Lung microvascular endothelial cell (primary cell): ENCODE data around the gene LKAAEAR1. TPM values are rescaled to one million over a fixed set of nuclear protein-coding genes. Genes with fewer than 3 reads are reported as not detected.

Experiments
- DNase-seq, 2 donors: peaks; one replicate each; pipeline versions ENCODE4 v3.0.0 to v3.0.0-alpha.2; 2010; ENCODE audit warnings: low read depth in 2 of 2
- total RNA-seq: library from RNA; depleted of rRNA; stranded (reverse); fragments of >200 nt; gene quantifications from 2 replicates; pipeline ENCODE4 v1.2.1, GENCODE V29; 2014

Gene LKAAEAR1
- total RNA-seq, 1 donor from 2014 or later, result 0.20 TPM

DNA sequence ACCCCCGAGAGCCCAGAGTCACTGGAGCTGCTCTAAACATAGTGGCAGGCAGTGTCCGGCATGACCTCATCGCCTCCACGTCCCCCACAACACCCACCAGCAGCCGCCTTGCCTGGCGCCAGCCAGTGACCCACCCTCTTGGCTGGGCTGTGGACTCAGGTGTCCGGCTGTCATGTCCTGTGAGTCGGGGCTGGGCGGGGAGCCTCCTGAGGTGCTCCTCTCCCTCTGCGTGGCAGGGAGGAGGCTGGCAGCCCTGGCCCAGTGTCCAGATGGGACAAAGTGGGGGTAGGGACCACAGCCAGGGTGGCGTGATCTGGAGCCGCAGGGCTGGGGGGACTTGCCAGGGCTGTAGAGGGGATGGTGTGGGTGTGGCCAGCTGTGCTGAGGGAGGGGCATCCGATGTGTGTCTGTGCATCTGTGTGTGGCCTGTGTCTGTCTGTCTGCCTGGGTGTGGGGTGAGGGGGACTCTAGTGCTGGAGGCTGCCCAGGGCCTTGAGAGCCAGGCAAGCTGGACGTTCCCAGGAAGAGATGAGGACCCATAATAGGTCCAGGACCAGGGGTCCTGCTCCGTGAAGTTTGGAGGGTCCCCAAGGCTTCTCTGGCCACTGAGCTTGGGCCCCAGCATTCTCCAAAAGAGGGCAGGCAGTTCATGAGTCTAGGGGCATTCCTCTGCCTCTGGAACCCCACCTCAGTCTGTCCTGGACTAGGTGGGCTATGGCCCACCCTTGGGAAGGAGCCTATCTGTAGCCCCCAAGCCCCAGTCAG, 32.5 kb downstream of the LKAAEAR1 start:
- DNase-seq, result peak; percentile 62 to 93

DNA sequence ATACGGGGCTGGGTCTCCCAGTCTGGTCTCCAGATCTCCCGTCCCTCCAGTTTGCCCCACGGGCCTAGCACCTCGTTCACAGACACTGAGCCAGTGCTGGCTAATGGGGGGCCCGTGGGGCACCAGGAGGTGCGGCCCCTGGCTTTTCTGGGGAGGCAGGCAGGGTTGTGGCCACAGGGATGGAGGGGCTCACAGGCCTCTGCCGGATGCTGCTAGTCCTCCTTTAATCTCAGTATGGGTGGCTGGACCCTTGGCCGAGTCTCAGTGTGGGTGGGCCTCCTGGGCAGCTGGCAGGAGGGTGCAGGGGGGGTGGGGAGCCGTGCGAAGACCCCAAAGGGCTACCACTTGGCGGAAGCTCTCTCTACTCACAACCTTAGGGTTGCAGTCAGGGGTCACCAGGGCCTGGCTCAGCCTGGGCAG, 33.2 kb downstream of the LKAAEAR1 start:
- DNase-seq, result no peak

GRCh38 chr20:64050261-64051032, 33.8 kb downstream of the LKAAEAR1 start:
- DNase-seq, result peak in 1 of 2 donors; percentile 55

- peak in 1 of 2 donors; percentile 64 for DNase-seq
Measured at GRCh38 chr20:64049878-64050260, 34.3 kb downstream of the LKAAEAR1 start.

DNA sequence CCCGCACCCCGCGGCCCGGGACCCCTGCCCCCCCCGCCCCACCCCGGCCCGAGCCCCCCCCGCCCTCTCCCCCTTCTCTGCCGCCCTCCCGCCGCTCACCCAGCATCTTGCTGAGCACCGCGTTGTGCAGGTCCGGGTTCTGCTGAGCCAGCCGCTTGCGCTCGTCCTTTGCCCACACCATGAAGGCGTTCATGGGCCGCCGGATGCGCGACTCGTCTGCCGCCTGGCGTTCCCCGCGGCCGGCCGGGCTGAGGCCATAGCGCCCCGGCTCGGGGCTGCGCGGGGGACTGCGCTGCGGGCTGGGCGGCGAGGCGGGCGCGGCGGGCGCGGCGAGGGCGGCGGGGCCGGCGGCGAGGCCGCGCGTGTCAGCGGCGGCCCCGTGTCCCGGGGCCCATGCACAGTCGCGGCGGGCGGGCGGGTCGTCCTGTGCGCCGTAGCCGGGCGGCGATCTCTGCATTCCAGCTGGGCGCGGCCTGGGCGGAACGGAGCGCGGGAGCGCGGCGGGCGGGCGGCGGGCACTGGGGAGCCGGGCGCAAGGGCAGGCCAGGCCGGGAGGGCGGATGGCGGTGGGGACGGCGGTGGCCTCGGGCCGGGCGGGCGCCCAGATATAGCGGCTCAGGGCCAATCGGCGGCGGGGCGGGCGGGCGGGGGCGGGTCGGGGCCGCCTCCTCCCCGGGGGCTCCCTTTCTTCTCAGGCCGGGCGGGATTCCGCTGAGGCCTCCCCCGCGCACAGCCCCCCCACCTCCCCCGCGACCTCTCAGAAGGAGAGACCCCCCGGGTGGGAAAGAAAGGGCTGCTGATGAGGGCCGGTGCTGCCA, 34.9 kb downstream of the LKAAEAR1 start, which contains the start of gene SOX18:
TSS of gene SOX18 (minus strand) at position 580 of the 818 bp plus-strand sequence. CDS start at position 457, 123 bp downstream.
- peak; percentile 85 to 93 for DNase-seq

GRCh38 chr20:64048402-64049044, 35.7 kb downstream of the LKAAEAR1 start:
- peak in 1 of 2 donors; percentile 60 for DNase-seq

- DNase-seq, result peak in 1 of 2 donors; percentile 45
Measured at GRCh38 chr20:64047968-64048401, 36.2 kb downstream of the LKAAEAR1 start.

- peak in 1 of 2 donors; percentile 52 for DNase-seq
Measured at GRCh38 chr20:64047046-64047389, 37.2 kb downstream of the LKAAEAR1 start.

GRCh38 chr20:64045346-64046011, 38.7 kb downstream of the LKAAEAR1 start:
- DNase-seq, result peak in 1 of 2 donors; percentile 77

DNA sequence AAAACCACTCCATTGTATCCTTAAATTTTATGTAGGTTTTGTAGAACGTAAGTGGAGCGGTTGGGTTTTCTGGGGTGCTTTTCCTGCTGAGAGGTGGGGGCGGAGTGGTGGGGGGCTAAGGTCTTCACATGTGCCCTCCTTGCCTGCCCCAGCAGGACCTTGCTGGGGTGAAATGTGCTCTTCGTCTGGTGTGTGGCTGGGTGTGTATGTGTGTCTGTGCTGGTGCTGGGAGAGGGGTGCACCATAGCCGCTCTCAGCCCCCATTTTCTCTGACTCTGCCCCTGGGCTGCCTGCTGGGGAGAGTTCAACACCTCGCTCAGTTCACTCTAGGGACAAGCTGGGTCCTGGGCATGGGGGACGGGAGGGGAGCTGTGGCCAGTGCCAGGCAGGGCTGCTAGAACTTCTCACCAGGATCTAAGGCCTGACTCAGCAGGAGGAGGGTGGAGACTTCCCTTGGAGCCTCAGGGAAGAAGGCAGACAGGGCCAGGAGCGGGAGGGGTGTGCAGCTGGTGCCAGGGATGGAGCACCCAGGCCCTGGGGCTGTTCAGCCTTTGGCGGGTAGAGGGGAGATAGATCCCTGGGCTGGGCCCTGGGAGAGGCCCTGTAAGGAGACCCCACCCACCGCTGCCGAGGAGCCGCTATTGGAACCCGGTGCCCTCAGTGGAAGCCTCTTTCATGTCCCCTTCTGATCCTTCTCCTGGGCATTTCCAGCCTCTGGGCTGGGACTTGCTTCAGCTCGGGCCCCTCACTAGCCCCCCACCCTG, 39.5 kb downstream of the LKAAEAR1 start:
- peak in 1 of 2 donors; percentile 82 for DNase-seq

DNA sequence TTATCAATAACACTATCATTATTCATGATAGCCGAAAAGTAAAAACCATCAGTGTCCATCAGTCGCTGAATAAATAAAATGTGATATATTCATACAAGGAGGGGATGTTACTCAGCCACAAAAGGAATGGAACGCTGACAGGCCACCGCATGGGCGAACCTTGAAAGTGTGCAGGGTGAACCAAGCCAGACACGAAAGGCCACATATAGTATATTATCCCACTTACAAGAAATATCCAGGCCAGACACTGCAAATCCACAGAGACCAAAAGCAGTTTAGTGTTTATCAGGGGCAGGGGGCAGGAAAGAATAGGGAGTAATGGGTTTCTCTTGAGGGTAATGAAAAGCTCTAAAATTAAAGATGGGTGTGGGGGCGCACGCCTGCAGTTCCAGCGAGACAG, 40.4 kb downstream of the LKAAEAR1 start:
- DNase-seq, result no peak

GRCh38 chr20:64042054-64042781, 42.0 kb downstream of the LKAAEAR1 start:
- peak; percentile 56 to 92 for DNase-seq

DNA sequence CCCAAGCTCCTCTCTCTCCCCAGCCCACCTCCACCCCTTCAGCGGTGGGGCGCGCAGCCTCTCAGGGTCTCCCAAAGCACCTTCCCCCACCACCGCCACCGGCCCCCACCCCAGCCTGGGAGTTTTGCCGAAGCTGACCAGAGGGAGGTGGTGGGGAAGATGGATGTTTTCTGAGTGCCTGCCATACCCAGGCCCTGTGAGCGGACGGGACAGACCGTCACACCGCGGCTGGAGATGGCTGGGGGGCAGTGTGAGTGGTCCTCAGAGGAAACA, 42.5 kb downstream of the LKAAEAR1 start:
- no peak for DNase-seq

- peak in 1 of 2 donors; percentile 60 for DNase-seq
Measured at GRCh38 chr20:64041040-64041780, 43.0 kb downstream of the LKAAEAR1 start.

DNA sequence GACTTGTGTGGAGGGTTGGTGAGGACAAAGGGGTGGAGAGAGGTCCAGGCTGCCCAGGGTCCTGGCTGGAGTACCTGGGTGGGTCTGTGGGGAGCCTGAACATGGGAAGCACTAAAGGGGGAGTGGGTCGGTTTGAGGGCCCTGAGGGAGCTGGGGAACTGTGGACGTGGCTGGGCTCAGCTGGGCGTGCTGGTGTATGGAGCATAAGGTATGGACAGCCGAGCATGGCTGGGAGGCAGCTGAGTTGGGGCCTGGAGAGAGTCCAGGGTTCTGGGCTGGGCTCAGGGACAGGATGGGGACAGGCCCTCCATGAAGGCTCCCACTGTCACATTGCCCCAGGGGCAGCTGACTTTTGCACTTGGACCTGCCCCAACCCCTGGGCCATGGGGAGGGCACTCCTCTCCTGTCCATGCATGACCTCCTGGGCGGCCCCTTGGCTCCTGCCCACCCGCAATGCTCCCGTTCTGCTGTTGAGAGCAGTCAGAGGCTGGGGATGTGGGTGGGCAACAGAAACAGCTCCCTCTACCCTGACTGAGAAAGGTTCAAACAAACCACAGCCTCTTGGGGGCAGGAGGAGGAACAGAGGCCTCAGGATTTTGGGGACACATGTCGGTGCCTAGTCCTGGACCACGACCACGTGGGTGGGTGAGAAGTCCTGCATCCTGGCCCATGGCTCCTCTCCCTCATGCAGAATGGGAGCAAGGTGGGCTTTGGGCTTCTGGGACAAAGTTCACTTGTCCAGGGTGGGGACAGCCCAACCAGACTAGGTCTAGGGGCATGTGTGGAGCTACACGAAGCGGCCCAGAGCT, 43.8 kb downstream of the LKAAEAR1 start:
- DNase-seq, result no peak

DNA sequence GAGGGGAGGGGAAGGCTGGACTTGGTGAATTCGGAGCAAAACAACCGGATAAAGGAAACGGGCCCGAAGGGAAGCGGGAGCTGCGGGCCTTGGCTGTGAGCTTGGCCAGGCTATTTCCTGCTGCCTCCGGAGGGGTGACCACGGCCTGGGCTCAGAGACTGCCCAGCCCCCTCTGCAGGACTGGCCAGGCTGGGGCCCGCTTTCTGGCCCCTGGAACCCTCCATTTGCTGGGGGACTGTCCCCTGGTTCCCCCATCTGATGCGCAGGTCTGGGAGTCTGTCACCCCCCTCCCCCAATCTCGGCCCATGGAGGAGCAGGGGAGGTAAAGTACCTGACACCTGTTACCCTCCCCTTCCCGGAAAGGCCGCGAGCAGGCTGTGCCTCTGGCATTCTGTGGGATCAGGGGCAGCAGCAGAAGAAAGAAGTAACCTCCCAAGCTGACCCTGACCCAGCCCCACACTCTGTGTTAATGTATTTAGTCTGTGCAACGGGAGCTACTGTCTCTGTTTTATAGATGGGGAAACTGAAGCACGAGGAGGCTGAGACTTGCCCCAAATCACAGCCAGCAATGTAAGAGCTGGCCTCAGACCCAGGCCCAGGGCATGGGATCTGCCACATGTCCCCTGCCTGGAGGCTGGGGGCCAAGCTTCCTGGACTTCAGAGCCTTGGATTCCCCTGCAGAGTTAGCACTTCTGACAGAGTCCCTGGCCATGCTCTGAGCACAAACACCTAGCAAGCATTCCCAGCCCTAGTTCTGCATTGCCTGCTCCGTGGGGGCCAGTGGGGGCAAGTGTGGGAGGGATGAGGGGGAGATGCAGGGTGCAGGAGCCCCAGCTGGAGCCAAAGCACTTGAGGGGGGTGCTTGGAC, 44.7 kb downstream of the LKAAEAR1 start:
- DNase-seq, result peak in 1 of 2 donors; percentile 39
